ENCODE data around the gene PRMT7.

DNA sequence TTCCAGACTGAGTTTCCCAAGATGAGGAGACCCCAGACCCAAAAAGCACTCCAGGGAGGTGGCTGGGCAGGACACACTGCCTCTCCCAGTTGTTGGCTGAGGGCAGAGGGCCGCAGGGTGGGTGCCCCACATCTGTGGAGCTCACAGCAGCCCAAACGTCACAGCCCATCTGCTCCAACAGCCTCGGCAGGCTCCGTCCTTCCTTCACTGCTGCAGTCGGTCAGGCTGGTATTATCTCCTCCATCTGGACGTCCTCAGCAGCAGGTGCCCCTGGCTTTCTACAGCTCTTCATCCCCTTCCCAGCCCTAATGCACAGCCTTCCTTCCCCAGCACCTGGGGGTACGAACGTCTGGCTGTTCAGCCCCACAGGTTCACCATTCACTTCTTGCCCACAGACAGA is 55.2 kb downstream of the PRMT7 start:
- TF ChIP-seq, protein P1, sequence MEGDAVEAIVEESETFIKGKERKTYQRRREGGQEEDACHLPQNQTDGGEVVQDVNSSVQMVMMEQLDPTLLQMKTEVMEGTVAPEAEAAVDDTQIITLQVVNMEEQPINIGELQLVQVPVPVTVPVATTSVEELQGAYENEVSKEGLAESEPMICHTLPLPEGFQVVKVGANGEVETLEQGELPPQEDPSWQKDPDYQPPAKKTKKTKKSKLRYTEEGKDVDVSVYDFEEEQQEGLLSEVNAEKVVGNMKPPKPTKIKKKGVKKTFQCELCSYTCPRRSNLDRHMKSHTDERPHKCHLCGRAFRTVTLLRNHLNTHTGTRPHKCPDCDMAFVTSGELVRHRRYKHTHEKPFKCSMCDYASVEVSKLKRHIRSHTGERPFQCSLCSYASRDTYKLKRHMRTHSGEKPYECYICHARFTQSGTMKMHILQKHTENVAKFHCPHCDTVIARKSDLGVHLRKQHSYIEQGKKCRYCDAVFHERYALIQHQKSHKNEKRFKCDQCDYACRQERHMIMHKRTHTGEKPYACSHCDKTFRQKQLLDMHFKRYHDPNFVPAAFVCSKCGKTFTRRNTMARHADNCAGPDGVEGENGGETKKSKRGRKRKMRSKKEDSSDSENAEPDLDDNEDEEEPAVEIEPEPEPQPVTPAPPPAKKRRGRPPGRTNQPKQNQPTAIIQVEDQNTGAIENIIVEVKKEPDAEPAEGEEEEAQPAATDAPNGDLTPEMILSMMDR (IDR thresholded peaks at IDR 0.05), result no peak
- TF ChIP-seq POLR2A (IDR thresholded peaks at IDR 0.05), result no peak
- TF ChIP-seq EP300 (IDR thresholded peaks at IDR 0.05), result no peak

All from ovary (tissue), 3 donors.